Activated naive CD4-positive, alpha-beta T cell treated with anti-CD3 and anti-CD28 coated beads, Interleukin-2, amount 50 U/mL, for 72 hours (primary cell): Measurements from ENCODE around the gene SLC8A2. TPM values are rescaled to one million over a fixed set of nuclear protein-coding genes. Genes with fewer than 3 reads are reported as not detected.

Experiments
- ATAC-seq, 2 donors: fragments of 150-1000 bp; cut with Tn5 transposase; 2 replicates each; pipeline ENCODE4 v1.10.0; 2021; ENCODE audit warnings: mild to moderate bottlenecking in 2 of 2, moderate library complexity in 2 of 2
- DNase-seq, 2 donors: peaks; one replicate each; pipeline ENCODE4 v3.0.0; 2021 to 2022; ENCODE audit warnings: low spot score in 2 of 2
- H3K27ac Mint-ChIP-seq, 2 donors: one replicate each; pipeline ENCODE4 v1.8.0; 2022; ENCODE audit warnings: mild to moderate bottlenecking in 2 of 2, mixed read lengths in 2 of 2
- H3K36me3 Mint-ChIP-seq, 2 donors: one replicate each; pipeline ENCODE4 v1.8.0; 2022; ENCODE audit warnings: mixed read lengths in 2 of 2
- H3K9me3 Mint-ChIP-seq, 2 donors: one replicate each; pipeline ENCODE4 v1.8.0; 2022; ENCODE audit warnings: mixed read lengths in 2 of 2
- total RNA-seq, 2 donors: library from RNA; stranded (reverse); gene quantifications; one replicate each; pipeline ENCODE4 v1.2.3, GENCODE V29; 2022

The SLC8A2 gene
- total RNA-seq, 2 donors from 2014 or later: 0.11 to 0.41 TPM

GRCh38 chr19:47448360-47448727 lies 23.3 kb downstream of the SLC8A2 start:
- no peak for ATAC-seq
- Mint-ChIP-seq H3K27ac (no peak overlapping the region), H3K9me3 (no peaks in the 10 kb centered on the region), H3K36me3 (peaks cover 7% of the 10 kb centered on the region in 2 donors)
- no peak for DNase-seq

GRCh38 chr19:47447470-47448359 lies 24.0 kb downstream of the SLC8A2 start:
- H3K27ac Mint-ChIP-seq: no peak overlapping the region
- H3K9me3 Mint-ChIP-seq: no peaks in the 10 kb centered on the region
- peak in 1 of 2 donors; percentile 85 for DNase-seq
- peak; percentile 48 to 85 for ATAC-seq
- H3K36me3 Mint-ChIP-seq: peaks cover 7% of the 10 kb centered on the region in 2 donors

GRCh38 chr19:47446534-47447469 lies 24.9 kb downstream of the SLC8A2 start:
- peaks cover 7% of the 10 kb centered on the region in 2 donors for H3K36me3 Mint-ChIP-seq
- ATAC-seq: peak; percentile 44 to 49

GRCh38 chr19:47445937-47446402 lies 25.7 kb downstream of the SLC8A2 start:
- DNase-seq (no peak), ATAC-seq (peak in 1 of 2 donors; percentile 43)
- H3K9me3 Mint-ChIP-seq: no peaks in the 10 kb centered on the region
- peaks cover 7% of the 10 kb centered on the region in 2 donors for H3K36me3 Mint-ChIP-seq
- H3K27ac Mint-ChIP-seq: peak overlapping the region in 1 of 2 donors; percentile 3

More at GRCh38 chr19:47446534-47447469, 24.9 kb downstream of the SLC8A2 start:
- peak in 1 of 2 donors; percentile 42 for DNase-seq
- Mint-ChIP-seq H3K9me3 (no peaks in the 10 kb centered on the region), H3K27ac (peak overlapping the region in 1 of 2 donors; percentile 45)

GRCh38 chr19:47445527-47445926 lies 26.2 kb downstream of the SLC8A2 start:
- ATAC-seq (no peak), DNase-seq (no peak)
- Mint-ChIP-seq H3K27ac (peak overlapping the region in 1 of 2 donors; percentile 3), H3K9me3 (no peaks in the 10 kb centered on the region), H3K36me3 (peaks cover 7% of the 10 kb centered on the region in 2 donors)

GRCh38 chr19:47444388-47444821 lies 27.3 kb downstream of the SLC8A2 start:
- Mint-ChIP-seq H3K36me3 (peaks cover 7% of the 10 kb centered on the region in 2 donors), H3K27ac (no peak overlapping the region), H3K9me3 (no peaks in the 10 kb centered on the region)
- DNase-seq (no peak), ATAC-seq (peak in 1 of 2 donors; percentile 35)

- H3K36me3 Mint-ChIP-seq: peaks cover 7% of the 10 kb centered on the region in 2 donors
- DNase-seq (no peak), ATAC-seq (no peak)
- no peaks in the 10 kb centered on the region for H3K9me3 Mint-ChIP-seq
- no peak overlapping the region for H3K27ac Mint-ChIP-seq
Observed at GRCh38 chr19:47443331-47443730, 28.4 kb downstream of the SLC8A2 start.

GRCh38 chr19:47438793-47439220 lies 32.9 kb downstream of the SLC8A2 start:
- H3K36me3 Mint-ChIP-seq: no peaks in the 10 kb centered on the region
- no peak overlapping the region for H3K27ac Mint-ChIP-seq

GRCh38 chr19:47437500-47437899 lies 34.2 kb downstream of the SLC8A2 start:
- no peaks in the 10 kb centered on the region for H3K9me3 Mint-ChIP-seq
- DNase-seq (no peak), ATAC-seq (no peak)
- no peaks in the 10 kb centered on the region for H3K36me3 Mint-ChIP-seq
- H3K27ac Mint-ChIP-seq: peak overlapping the region in 1 of 2 donors; percentile 74

More at GRCh38 chr19:47438793-47439220, 32.9 kb downstream of the SLC8A2 start:
- ATAC-seq: no peak
- no peaks in the 10 kb centered on the region for H3K9me3 Mint-ChIP-seq
- DNase-seq: no peak

GRCh38 chr19:47436712-47437401 lies 34.8 kb downstream of the SLC8A2 start:
- peak; percentile 93 to 96 for ATAC-seq
- DNase-seq: peak; percentile 83 to 93
- Mint-ChIP-seq H3K9me3 (peaks cover 0 to 1% of the 10 kb centered on the region in 2 donors), H3K27ac (peak overlapping the region in 1 of 2 donors; percentile 74), H3K36me3 (peaks cover 0 to 2% of the 10 kb centered on the region in 2 donors)

GRCh38 chr19:47435883-47436417 lies 35.7 kb downstream of the SLC8A2 start:
- DNase-seq (no peak), ATAC-seq (no peak)
- peaks cover 0 to 6% of the 10 kb centered on the region in 2 donors for H3K36me3 Mint-ChIP-seq
- peaks cover 0 to 3% of the 10 kb centered on the region in 2 donors for H3K9me3 Mint-ChIP-seq
- peak overlapping the region in 1 of 2 donors; percentile 74 for H3K27ac Mint-ChIP-seq

GRCh38 chr19:47435196-47435595 lies 36.5 kb downstream of the SLC8A2 start:
- H3K36me3 Mint-ChIP-seq: peaks cover 0 to 6% of the 10 kb centered on the region in 2 donors
- H3K27ac Mint-ChIP-seq: no peak overlapping the region
- DNase-seq (no peak), ATAC-seq (no peak)
- H3K9me3 Mint-ChIP-seq: peaks cover 0 to 3% of the 10 kb centered on the region in 2 donors

- Mint-ChIP-seq H3K36me3 (peaks cover 0 to 6% of the 10 kb centered on the region in 2 donors), H3K9me3 (peaks cover 0 to 3% of the 10 kb centered on the region in 2 donors), H3K27ac (no peak overlapping the region)
- ATAC-seq (no peak), DNase-seq (no peak)
Observed at GRCh38 chr19:47434088-47434487, 37.6 kb downstream of the SLC8A2 start.

- Mint-ChIP-seq H3K27ac (no peak overlapping the region), H3K36me3 (peaks cover 0 to 6% of the 10 kb centered on the region in 2 donors), H3K9me3 (peaks cover 0 to 3% of the 10 kb centered on the region in 2 donors)
- DNase-seq (no peak), ATAC-seq (no peak)
Observed at GRCh38 chr19:47433121-47433520, 38.6 kb downstream of the SLC8A2 start.

- Mint-ChIP-seq H3K36me3 (peaks cover 0 to 6% of the 10 kb centered on the region in 2 donors), H3K9me3 (peaks cover 0 to 3% of the 10 kb centered on the region in 2 donors), H3K27ac (no peak overlapping the region)
- DNase-seq (no peak), ATAC-seq (no peak)
Observed at GRCh38 chr19:47432499-47432898, 39.2 kb downstream of the SLC8A2 start.

GRCh38 chr19:47432091-47432490 lies 39.6 kb downstream of the SLC8A2 start:
- DNase-seq (no peak), ATAC-seq (no peak)
- H3K27ac Mint-ChIP-seq: no peak overlapping the region
- H3K9me3 Mint-ChIP-seq: peaks cover 0 to 3% of the 10 kb centered on the region in 2 donors
- H3K36me3 Mint-ChIP-seq: peaks cover 0 to 6% of the 10 kb centered on the region in 2 donors
